ENCODE data around the gene PSMB9.

- peak; percentile 90 for TF ChIP-seq CTCF (IDR thresholded peaks at IDR 0.05; ENCODE audit: low read length)
- no peak for TF ChIP-seq EZH2 (IDR thresholded peaks at IDR 0.05; ENCODE audit: borderline replicate concordance, low read length)
Measured at GRCh38 chr6:32868257-32868788, 14.3 kb downstream of the PSMB9 start.
